Hypothalamus (tissue), 51 donors: ENCODE results near the gene IZUMO3.
"Not testable (repeated sequence)": the region's sequence is repeated elsewhere in the genome, so short reads cannot be mapped to it uniquely, and the experiment has no call there.

Experiments
- DNase-seq, 51 donors: peaks; one replicate each; lab custom pipeline; 2025; lab: John Stamatoyannopoulos, UW

IZUMO3 gene

GRCh38 chr9:24545847-24546522 is at the start of gene IZUMO3:
IZUMO3 (minus strand) TSS chr9:24545897; CDS start chr9:24545649, 248 bp downstream.
- DNase-seq, result no peak

- no peak for DNase-seq
Observed at GRCh38 chr9:24594234-24594850, 48.6 kb upstream of the IZUMO3 start.

- DNase-seq, result no peak
Observed at GRCh38 chr9:24590432-24590831, 44.7 kb upstream of the IZUMO3 start.

- DNase-seq, result no peak
Observed at GRCh38 chr9:24587883-24588282, 42.2 kb upstream of the IZUMO3 start.

GRCh38 chr9:24582146-24583126 is 36.7 kb upstream of the IZUMO3 start:
- DNase-seq, result no peak

- not testable (repeated sequence) for DNase-seq
Observed at GRCh38 chr9:24580005-24580404, 34.3 kb upstream of the IZUMO3 start.

- no peak for DNase-seq
Observed at GRCh38 chr9:24572406-24572805, 26.7 kb upstream of the IZUMO3 start.

- DNase-seq, result no peak
Observed at GRCh38 chr9:24561957-24562356, 16.3 kb upstream of the IZUMO3 start.

GRCh38 chr9:24553183-24553552 is 7.5 kb upstream of the IZUMO3 start:
- DNase-seq, result no peak

- DNase-seq, result no peak
Observed at GRCh38 chr9:24552526-24553182, 7.0 kb upstream of the IZUMO3 start.

- DNase-seq, result no peak
Observed at GRCh38 chr9:24545285-24545684, 412 bp downstream of the IZUMO3 start.

- DNase-seq, result no peak
Observed at GRCh38 chr9:24518545-24518944, 27.2 kb downstream of the IZUMO3 start.

- DNase-seq, result no peak
Observed at GRCh38 chr9:24516463-24516862, 29.2 kb downstream of the IZUMO3 start.

- DNase-seq, result no peak
Observed at GRCh38 chr9:24509850-24510249, 35.8 kb downstream of the IZUMO3 start.

- DNase-seq, result no peak
Observed at GRCh38 chr9:24504521-24504920, 41.2 kb downstream of the IZUMO3 start.

GRCh38 chr9:24502206-24502937 is 43.3 kb downstream of the IZUMO3 start:
- DNase-seq, result no peak

- DNase-seq, result no peak
Observed at GRCh38 chr9:24500761-24501160, 44.9 kb downstream of the IZUMO3 start.

GRCh38 chr9:24498632-24499031 is 47.1 kb downstream of the IZUMO3 start:
- DNase-seq, result no peak

- no peak for DNase-seq
Observed at GRCh38 chr9:24497671-24498070, 48.0 kb downstream of the IZUMO3 start.
